HepG2 (cell line): ENCODE data around the gene NFE2L2. TPM values are rescaled to one million over a fixed set of nuclear protein-coding genes. Genes with fewer than 3 reads are reported as not detected.

Source experiments
- ARID2 ChIP-seq: sonication (generic); formaldehyde crosslinking; IDR thresholded peaks from 2 replicates; pipeline ENCODE4 v1.8.1; 2022; ENCODE audit warnings: mild to moderate bottlenecking, missing genetic modification reagents, borderline replicate concordance
- IRX3 ChIP-seq: sonication (generic); formaldehyde crosslinking; IDR thresholded peaks from 2 replicates; pipeline ENCODE4 v1.8.1; 2023; ENCODE audit warnings: mild to moderate bottlenecking, low read depth, missing genetic modification reagents, borderline replicate concordance
- KAT7 ChIP-seq: IDR thresholded peaks from 2 replicates; pipeline ENCODE4 v1.6.1; 2018; ENCODE audit warnings: borderline replicate concordance, missing compliant biosample characterization
- MAF1 ChIP-seq: sonication (generic); formaldehyde crosslinking; IDR thresholded peaks from 2 replicates; pipeline ENCODE4 v1.5.0; 2020; ENCODE audit warnings: missing genetic modification reagents, borderline replicate concordance
- NR2F2 ChIP-seq: IDR thresholded peaks from 2 replicates; pipeline ENCODE4 v1.6.1; 2012; ENCODE audit warnings: low read depth, inconsistent platforms, borderline replicate concordance
- REPIN1 ChIP-seq: sonication (generic); formaldehyde crosslinking; IDR thresholded peaks from 2 replicates; pipeline ENCODE4 v1.8.0; 2022; ENCODE audit warnings: missing genetic modification reagents, low read depth, mild to moderate bottlenecking, borderline replicate concordance
- SIN3B ChIP-seq: fragments of 150-350 bp; IDR thresholded peaks from 2 replicates; pipeline ENCODE4 v1.6.1; 2014; ENCODE audit warnings: low read length
- SNRNP70 ChIP-seq: fragments of 200-400 bp; formaldehyde crosslinking; IDR thresholded peaks from 2 replicates; pipeline ENCODE4 v1.6.1; 2017; ENCODE audit warnings: mild to moderate bottlenecking, low read depth, low read length, moderate library complexity
- SP4 ChIP-seq: sonication (generic); formaldehyde crosslinking; IDR thresholded peaks from 2 replicates; pipeline ENCODE4 v1.8.1; 2023; ENCODE audit warnings: mild to moderate bottlenecking, missing genetic modification reagents
- TRIM24 ChIP-seq: sonication (generic); formaldehyde crosslinking; IDR thresholded peaks from 2 replicates; pipeline ENCODE4 v1.8.0; 2022; ENCODE audit warnings: mild to moderate bottlenecking, missing genetic modification reagents
- ZNF333 ChIP-seq: sonication (generic); formaldehyde crosslinking; IDR thresholded peaks from 2 replicates; pipeline ENCODE4 v1.4.0; 2020; ENCODE audit warnings: mild to moderate bottlenecking, missing genetic modification reagents, borderline replicate concordance
- ZNF362 ChIP-seq: sonication (generic); formaldehyde crosslinking; IDR thresholded peaks from 2 replicates; pipeline ENCODE4 v1.4.0; 2020; ENCODE audit warnings: missing genetic modification reagents, mild to moderate bottlenecking, borderline replicate concordance
- ZNF367 ChIP-seq: sonication (generic); formaldehyde crosslinking; IDR thresholded peaks from 2 replicates; pipeline ENCODE4 v1.4.0; 2020; ENCODE audit warnings: missing genetic modification reagents, borderline replicate concordance
- ZNF414 ChIP-seq: sonication (generic); formaldehyde crosslinking; IDR thresholded peaks from 2 replicates; pipeline ENCODE4 v1.5.0; 2020; ENCODE audit warnings: missing genetic modification reagents
- ZNF569 ChIP-seq: sonication (generic); formaldehyde crosslinking; IDR thresholded peaks from 2 replicates; pipeline ENCODE4 v1.5.0; 2020; ENCODE audit warnings: mild to moderate bottlenecking, missing genetic modification reagents, moderate library complexity, borderline replicate concordance
- ZNF850 ChIP-seq: sonication (generic); formaldehyde crosslinking; conservative IDR thresholded peaks from 2 replicates; pipeline ENCODE4 v1.9.0; 2021; ENCODE audit warnings: mild to moderate bottlenecking, missing genetic modification reagents
- polyA plus RNA-seq, 8 experiments: library from polyadenylated mRNA; depleted of rRNA in 3 of 8; stranded (reverse) in 7 of 8; unstranded in 1 of 8; fragments of >200 nt; fragmentation: Illumina TruSeq in 4 of 8; extraction: Trizol in 4 of 8; gene quantifications; 2 replicates each; pipeline versions ENCODE4 v1.2.1 to v1.2.3, GENCODE V29; 2011 to 2016; ENCODE audit warnings: low read depth in 4 of 8, missing spikeins in 1 of 8, mixed read lengths in 1 of 8; ENCODE audit not compliant: insufficient read depth in 1 of 8
- total RNA-seq, 5 experiments: library from RNA; depleted of rRNA; stranded (reverse); fragments of >200 nt; fragmentation: Illumina TruSeq; extraction: Trizol; gene quantifications; 2 replicates each; pipeline ENCODE4 v1.2.3, GENCODE V29; 2016; ENCODE audit warnings: low read depth in 1 of 5
- TF ChIP-seq, protein P1 (sequence below): sonication (generic); formaldehyde crosslinking; IDR thresholded peaks from 2 replicates; pipeline ENCODE4 v1.9.0; 2022; ENCODE audit warnings: low read depth, missing genetic modification reagents
- TF ChIP-seq, protein P2 (sequence below): IDR thresholded peaks from 2 replicates; pipeline ENCODE4 v1.4.0; 2020; ENCODE audit warnings: mild to moderate bottlenecking, missing genetic modification reagents
- TF ChIP-seq, protein P3 (sequence below): sonication (generic); formaldehyde crosslinking; IDR thresholded peaks from 2 replicates; pipeline ENCODE4 v1.5.0; 2020; ENCODE audit warnings: missing genetic modification reagents

The NFE2L2 gene
- total and polyA plus RNA-seq, 2 of the 13 experiments (the other 11 are each of a cell fraction or from before 2014, with no cell fraction given) = 84.6 to 215 TPM

DNA sequence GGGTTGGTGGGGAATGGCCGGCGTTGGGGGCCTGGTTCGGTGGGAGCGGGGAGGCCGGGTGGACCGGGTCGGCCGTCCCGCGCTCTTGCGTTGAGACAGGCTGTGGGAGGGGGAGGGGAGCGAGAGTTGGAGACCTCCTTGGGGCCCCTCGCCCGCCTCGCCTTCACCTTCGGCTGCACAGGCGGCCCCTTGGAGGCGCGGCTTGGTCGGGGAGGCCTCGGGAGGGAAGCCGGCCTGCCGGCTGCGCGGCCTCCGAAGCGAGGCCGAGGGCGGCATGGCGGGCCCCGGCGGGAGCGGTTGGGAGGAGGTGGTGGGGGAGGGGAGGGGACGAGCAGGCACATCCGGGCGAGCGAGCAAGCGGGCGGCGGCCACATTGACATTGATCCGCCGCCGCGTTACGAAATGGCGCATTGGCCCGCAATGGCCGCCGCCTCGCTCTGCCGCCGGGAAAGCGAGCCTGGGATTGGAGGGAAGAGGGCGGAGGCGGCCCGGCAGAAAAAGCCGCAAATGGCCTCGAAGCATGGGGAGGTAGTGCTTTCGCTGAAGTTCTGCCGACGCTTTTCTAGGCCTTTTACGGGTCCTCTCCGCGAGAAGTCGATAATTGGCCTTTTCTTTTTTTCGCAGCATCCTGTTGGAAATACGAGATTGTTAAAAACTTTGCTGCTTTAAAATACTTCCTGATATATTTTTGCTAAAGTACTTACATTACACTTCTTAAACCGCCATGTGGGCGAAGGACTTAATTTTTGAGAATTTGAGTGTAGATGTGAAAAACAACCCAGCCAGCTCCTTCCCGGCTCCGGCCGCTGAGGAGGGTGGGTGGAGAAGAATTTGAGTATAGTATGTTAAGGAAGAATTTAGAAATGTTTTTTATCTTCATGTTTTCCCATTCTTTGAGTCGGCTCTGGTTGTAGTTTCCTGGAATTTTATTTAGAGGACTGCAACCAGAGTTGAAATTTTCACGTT lies 51.4 kb downstream of the NFE2L2 start (continued):
- TF ChIP-seq, protein P1, sequence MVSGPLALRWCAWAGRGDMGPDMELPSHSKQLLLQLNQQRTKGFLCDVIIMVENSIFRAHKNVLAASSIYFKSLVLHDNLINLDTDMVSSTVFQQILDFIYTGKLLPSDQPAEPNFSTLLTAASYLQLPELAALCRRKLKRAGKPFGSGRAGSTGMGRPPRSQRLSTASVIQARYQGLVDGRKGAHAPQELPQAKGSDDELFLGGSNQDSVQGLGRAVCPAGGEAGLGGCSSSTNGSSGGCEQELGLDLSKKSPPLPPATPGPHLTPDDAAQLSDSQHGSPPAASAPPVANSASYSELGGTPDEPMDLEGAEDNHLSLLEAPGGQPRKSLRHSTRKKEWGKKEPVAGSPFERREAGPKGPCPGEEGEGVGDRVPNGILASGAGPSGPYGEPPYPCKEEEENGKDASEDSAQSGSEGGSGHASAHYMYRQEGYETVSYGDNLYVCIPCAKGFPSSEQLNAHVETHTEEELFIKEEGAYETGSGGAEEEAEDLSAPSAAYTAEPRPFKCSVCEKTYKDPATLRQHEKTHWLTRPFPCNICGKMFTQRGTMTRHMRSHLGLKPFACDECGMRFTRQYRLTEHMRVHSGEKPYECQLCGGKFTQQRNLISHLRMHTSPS = 0 out of 2 replicates have a peak, but pooled peaks have one; percentile 9
- TF ChIP-seq ZNF362 (peak; percentile 62), TRIM24 (CRISPR knock-in tag) (no peak), ZNF414 (peak; percentile 93; the same call in 1 of the 2 replicates), KAT7 (CRISPR knock-in tag) (peak; percentile 90), ZNF850 (CRISPR knock-in tag) (no peak), ZNF569 (CRISPR knock-in tag) (no peak), ZNF333 (CRISPR knock-in tag) (no peak; the same call in 1 of the 2 replicates), ARID2 (peak; percentile 64; the same call in 1 of the 2 replicates), SP4 (CRISPR knock-in tag) (no peak; the same call in 1 of the 2 replicates), IRX3 (CRISPR knock-in tag) (no peak), REPIN1 (CRISPR knock-in tag) (0 out of 2 replicates have a peak, but pooled peaks have one; percentile 69), SIN3B (no peak), MAF1 (CRISPR knock-in tag) (peak; percentile 43; the same call in 1 of the 2 replicates), NR2F2 (no peak), ZNF367 (CRISPR knock-in tag) (no peak), SNRNP70 (no peak)
- TF ChIP-seq, protein P2, sequence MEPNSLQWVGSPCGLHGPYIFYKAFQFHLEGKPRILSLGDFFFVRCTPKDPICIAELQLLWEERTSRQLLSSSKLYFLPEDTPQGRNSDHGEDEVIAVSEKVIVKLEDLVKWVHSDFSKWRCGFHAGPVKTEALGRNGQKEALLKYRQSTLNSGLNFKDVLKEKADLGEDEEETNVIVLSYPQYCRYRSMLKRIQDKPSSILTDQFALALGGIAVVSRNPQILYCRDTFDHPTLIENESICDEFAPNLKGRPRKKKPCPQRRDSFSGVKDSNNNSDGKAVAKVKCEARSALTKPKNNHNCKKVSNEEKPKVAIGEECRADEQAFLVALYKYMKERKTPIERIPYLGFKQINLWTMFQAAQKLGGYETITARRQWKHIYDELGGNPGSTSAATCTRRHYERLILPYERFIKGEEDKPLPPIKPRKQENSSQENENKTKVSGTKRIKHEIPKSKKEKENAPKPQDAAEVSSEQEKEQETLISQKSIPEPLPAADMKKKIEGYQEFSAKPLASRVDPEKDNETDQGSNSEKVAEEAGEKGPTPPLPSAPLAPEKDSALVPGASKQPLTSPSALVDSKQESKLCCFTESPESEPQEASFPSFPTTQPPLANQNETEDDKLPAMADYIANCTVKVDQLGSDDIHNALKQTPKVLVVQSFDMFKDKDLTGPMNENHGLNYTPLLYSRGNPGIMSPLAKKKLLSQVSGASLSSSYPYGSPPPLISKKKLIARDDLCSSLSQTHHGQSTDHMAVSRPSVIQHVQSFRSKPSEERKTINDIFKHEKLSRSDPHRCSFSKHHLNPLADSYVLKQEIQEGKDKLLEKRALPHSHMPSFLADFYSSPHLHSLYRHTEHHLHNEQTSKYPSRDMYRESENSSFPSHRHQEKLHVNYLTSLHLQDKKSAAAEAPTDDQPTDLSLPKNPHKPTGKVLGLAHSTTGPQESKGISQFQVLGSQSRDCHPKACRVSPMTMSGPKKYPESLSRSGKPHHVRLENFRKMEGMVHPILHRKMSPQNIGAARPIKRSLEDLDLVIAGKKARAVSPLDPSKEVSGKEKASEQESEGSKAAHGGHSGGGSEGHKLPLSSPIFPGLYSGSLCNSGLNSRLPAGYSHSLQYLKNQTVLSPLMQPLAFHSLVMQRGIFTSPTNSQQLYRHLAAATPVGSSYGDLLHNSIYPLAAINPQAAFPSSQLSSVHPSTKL (CRISPR knock-in tag) = peak; percentile 87
- TF ChIP-seq, protein P3, sequence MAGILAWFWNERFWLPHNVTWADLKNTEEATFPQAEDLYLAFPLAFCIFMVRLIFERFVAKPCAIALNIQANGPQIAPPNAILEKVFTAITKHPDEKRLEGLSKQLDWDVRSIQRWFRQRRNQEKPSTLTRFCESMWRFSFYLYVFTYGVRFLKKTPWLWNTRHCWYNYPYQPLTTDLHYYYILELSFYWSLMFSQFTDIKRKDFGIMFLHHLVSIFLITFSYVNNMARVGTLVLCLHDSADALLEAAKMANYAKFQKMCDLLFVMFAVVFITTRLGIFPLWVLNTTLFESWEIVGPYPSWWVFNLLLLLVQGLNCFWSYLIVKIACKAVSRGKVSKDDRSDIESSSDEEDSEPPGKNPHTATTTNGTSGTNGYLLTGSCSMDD = no peak
